ENCODE results near the gene SNX1. TPM values are rescaled to one million over a fixed set of nuclear protein-coding genes. Genes with fewer than 3 reads are reported as not detected.

Gene SNX1
- total and polyA plus RNA-seq, 10 of the 15 experiments (the other 5 are each of a cell fraction or from before 2014, with no cell fraction given) = 17.8 to 115 (median 96.3) TPM

- TF ChIP-seq JUNB (IDR thresholded peaks at IDR 0.05) (no peak), HDAC6 (IDR thresholded peaks at IDR 0.05; ENCODE audit: unreplicated experiment) (no peak), BHLHE40 (IDR thresholded peaks at IDR 0.05; ENCODE audit: borderline replicate concordance in 1 of 2, low read depth in 2 of 2, low read length in 1 of 2) (peak; percentile 45 to 58), ZBTB40 (IDR thresholded peaks at IDR 0.05; ENCODE audit: borderline replicate concordance) (no peak), EGR1 (IDR thresholded peaks at IDR 0.05; ENCODE audit: borderline replicate concordance in 1 of 2, low read depth in 2 of 2, low read length in 2 of 2) (no peak), SRF (IDR thresholded peaks at IDR 0.05; ENCODE audit: low read depth in 2 of 2, low read length in 2 of 2) (no peak), TBL1XR1 (IDR thresholded peaks at IDR 0.05; ENCODE audit: low read depth, low read length) (no peak), NBN (IDR thresholded peaks at IDR 0.05) (peak; percentile 56; the same call in 1 of the 2 replicates), DPF2 (IDR thresholded peaks at IDR 0.05) (peak; percentile 14; the same call in 1 of the 2 replicates), CHD1 (IDR thresholded peaks at IDR 0.05; ENCODE audit: low read depth, low read length) (no peak), TARDBP (IDR thresholded peaks at IDR 0.05; ENCODE audit: borderline replicate concordance) (0 out of 2 replicates have a peak, but pooled peaks have one; percentile 61), HDGF (IDR thresholded peaks at IDR 0.05) (peak; percentile 68; the same call in 1 of the 2 replicates), EZH2 (IDR thresholded peaks at IDR 0.05; ENCODE audit: borderline replicate concordance, control insufficient read depth, low read depth, low read length) (no peak), RAD21 (IDR thresholded peaks at IDR 0.05; ENCODE audit: insufficient read depth, low read depth, low read length) (peak; percentile 94), EED (IDR thresholded peaks at IDR 0.05; ENCODE audit: low read depth) (no peak; the same call in 1 of the 2 replicates), IRF3 (IDR thresholded peaks at IDR 0.05) (no peak), ATF2 (IDR thresholded peaks at IDR 0.05; ENCODE audit: low read length) (no peak), MTA3 (IDR thresholded peaks at IDR 0.05; ENCODE audit: borderline replicate concordance, low read length) (peak; percentile 59; the same call in 1 of the 2 replicates), SPI1 (IDR thresholded peaks at IDR 0.05; ENCODE audit: borderline replicate concordance, insufficient read depth, low read depth, low read length) (peak; percentile 51; the same call in 1 of the 2 replicates), ZBED1 (IDR thresholded peaks at IDR 0.05; ENCODE audit: borderline replicate concordance) (0 out of 2 replicates have a peak, but pooled peaks have one; percentile 9), TCF7 (IDR thresholded peaks at IDR 0.05; ENCODE audit: borderline replicate concordance) (no peak), SIN3A (IDR thresholded peaks at IDR 0.05; ENCODE audit: low read depth, low read length) (peak; percentile 64; the same call in 1 of the 2 replicates), IKZF1 (conservative IDR thresholded peaks at IDR 0.05) (peak; percentile 57; the same call in 1 of the 2 replicates)
Observed at GRCh38 chr15:64153480-64154367, 57.9 kb downstream of the SNX1 start (continued).

Measured in GM12878 (cell line).